Fibroblast of pulmonary artery (primary cell): ENCODE results near the gene SLC41A1.

Experiments
- DNase-seq: peaks from one replicate; pipeline ENCODE4 v3.0.0-alpha.2; 2010; ENCODE audit warnings: low read depth
- H3K4me3 ChIP-seq: replicated peaks from 2 replicates; pipeline ENCODE4 v1.5.1; 2011; ENCODE audit warnings: low read depth, mild to moderate bottlenecking, control low read depth, low read length, moderate library complexity
- TF ChIP-seq, protein P1 (sequence below): IDR thresholded peaks from 2 replicates; pipeline ENCODE4 v1.5.1; 2011; ENCODE audit warnings: mild to moderate bottlenecking, control low read depth, low read length, inconsistent platforms; ENCODE audit errors: missing control alignments

SLC41A1 gene

DNA sequence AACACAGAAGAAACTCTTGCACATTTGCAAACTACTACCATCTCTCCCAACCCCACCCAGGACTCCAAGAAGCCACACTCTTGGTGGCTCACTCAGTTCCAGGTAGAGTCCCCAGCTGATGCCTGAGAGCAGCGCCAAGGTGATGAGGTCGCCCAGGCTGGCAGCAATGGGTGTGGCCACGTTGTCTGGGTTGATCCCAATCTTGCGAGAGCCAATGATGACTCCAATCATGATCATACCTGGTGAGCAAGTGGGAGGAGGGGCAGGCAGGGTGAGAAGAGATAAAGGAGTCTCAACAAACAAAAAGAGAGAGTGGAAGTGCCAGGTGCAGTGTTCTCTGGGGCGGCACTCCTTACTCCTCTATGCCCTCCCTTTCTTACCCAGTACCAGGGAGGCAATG lies 14.4 kb downstream of the SLC41A1 start:
- H3K4me3 ChIP-seq = no peak overlapping the region
- TF ChIP-seq, protein P1, sequence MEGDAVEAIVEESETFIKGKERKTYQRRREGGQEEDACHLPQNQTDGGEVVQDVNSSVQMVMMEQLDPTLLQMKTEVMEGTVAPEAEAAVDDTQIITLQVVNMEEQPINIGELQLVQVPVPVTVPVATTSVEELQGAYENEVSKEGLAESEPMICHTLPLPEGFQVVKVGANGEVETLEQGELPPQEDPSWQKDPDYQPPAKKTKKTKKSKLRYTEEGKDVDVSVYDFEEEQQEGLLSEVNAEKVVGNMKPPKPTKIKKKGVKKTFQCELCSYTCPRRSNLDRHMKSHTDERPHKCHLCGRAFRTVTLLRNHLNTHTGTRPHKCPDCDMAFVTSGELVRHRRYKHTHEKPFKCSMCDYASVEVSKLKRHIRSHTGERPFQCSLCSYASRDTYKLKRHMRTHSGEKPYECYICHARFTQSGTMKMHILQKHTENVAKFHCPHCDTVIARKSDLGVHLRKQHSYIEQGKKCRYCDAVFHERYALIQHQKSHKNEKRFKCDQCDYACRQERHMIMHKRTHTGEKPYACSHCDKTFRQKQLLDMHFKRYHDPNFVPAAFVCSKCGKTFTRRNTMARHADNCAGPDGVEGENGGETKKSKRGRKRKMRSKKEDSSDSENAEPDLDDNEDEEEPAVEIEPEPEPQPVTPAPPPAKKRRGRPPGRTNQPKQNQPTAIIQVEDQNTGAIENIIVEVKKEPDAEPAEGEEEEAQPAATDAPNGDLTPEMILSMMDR = no peak
- no peak for DNase-seq

DNA sequence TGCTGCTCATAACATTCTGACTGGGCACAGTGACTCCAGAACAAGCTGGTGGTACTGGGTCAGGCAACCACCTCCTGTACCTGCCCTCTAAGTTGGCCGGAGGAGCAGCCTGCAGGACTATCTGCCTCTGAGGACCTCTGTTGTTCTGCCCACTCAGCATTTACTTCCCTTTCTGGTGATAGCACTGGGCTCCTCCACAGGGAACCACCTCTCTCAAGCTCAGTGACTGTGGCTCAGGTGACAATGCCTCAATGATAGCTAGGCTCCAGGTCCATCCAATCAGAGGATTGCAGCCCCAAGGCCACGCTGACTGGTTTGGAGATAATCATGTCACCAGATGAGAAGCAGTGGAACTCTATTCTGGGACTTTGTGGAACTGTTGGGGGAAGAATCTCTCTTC lies 15.8 kb downstream of the SLC41A1 start:
- no peak for DNase-seq
- TF ChIP-seq, protein P1 = no peak

DNA sequence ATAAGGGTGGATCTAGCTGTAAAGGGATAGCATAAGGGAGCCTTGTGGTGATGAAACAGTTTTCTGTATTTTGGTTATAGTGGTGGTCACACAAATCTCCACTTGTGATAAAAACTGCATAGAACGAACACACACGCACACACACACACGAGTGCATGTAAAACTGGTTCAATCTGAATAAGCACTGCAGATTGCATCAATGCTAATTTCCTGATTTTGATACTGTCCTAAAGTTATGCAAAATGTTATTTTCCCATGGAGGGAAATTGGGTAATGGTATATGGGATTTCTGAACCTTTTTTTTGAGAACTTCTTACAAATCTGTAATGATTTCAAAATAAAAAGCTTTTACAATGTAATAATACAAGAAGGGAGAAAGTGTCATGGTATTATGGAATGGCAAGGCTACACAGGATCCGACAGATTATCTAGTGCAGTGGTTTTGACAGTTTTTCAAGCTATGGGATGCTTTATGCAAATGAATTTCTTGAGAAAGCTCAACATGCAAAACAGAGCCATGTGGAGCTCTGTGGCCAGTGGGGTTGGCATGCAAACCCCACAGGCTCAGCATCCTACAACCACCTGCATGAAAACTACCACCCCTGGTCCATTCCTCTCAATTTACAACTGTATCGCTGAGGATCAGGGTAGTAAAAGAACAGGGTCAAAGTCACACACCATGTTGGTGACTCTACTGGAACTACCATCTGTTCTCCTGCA lies 18.8 kb downstream of the SLC41A1 start:
- no peak overlapping the region for H3K4me3 ChIP-seq
- TF ChIP-seq, protein P1 = no peak
- DNase-seq = no peak

More for the DNA sequence above, 15.8 kb downstream of the SLC41A1 start:
- no peak overlapping the region for H3K4me3 ChIP-seq

DNA sequence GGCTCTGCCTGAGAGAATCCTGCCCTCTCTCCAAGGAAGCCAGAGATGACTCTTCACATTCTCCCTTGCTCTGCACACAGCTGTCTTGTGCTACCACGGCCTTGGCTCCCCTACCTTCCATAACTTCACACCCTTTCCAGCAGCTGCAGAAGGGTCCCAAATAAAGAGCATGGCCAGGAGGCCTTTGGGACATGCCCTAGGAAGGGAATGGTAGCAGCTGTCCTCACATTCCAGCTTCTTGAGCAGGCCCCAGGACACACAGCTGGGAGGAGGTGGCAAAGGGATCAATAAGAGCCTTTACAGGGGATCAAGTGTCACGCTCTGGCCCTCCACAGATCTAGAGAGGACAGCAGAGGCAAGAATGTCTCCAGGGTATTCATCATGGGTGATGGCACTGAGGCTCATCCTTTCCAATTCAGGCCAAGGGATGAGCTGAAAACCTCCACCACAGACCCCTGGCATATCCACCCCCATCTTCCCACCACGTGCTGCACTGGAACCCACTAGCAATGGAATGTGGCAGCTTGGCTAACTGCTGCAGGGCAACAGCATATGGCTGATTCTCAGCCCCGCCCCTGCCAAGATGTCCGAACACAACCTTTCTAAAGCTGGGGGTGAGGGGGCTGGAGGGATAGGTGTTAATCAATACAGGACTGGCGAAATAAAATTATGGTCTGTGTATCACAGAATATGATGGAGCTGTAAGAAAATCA lies 19.9 kb downstream of the SLC41A1 start:
- DNase-seq = no peak
- TF ChIP-seq, protein P1 = no peak
- no peak overlapping the region for H3K4me3 ChIP-seq

DNA sequence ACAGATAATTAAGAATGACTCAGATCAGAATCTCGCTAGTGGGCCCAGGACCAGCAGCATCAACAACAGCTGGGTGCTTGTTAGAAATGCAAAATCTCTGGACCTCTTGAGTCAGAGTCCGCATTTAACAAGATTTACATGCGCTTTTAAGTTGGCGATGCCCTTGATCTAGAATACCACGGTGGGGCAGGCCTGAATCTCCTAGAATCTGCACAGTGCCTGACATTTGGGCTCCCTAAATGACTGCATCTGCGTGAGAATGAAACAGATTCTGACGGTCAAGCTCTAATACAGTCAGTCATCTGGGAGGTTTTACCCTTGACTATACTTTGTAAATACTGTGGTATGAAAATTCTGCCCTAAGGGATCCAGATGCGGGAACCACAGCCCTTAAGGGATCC lies 20.5 kb downstream of the SLC41A1 start:
- no peak for DNase-seq
- TF ChIP-seq, protein P1 = no peak
- H3K4me3 ChIP-seq = no peak overlapping the region

DNA sequence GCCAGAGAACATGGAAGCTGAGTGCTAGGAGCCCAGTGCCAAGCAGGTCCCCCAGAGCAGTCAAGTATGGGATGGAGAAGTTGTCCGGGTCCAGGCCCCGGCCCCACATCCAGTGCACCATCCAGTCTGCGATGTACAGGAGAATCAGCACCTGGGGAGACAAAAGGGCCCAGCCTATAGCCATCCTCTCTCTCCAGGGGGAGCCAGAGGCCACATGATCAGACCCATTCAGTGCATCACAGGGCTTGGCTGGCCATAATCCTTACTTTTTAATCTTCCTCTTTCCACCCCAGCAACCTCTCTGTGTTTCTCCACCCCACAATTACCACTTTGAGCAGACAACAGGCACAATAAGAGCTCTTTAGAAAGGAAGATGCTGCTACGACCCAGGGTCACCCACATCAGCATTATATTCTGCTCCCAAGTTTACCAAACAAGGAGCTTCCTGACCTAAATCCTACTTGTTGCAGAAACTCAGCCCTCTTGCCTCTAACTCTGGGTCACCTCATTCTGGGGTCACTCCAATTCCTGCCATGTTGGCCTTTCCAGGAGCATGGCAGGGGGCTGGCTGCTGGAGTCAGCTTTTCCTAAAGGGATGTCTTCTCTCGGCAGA lies 21.3 kb downstream of the SLC41A1 start:
- H3K4me3 ChIP-seq = no peak overlapping the region
- TF ChIP-seq, protein P1 = peak; percentile 83
- peak; percentile 62 for DNase-seq
